Brain pericyte (primary cell): ENCODE results near the gene USP34.
"Not testable (repeated sequence)": the region's sequence is repeated elsewhere in the genome, so short reads cannot be mapped to it uniquely, and the experiment has no call there.

Source experiments
- DNase-seq: peaks from one replicate; pipeline ENCODE4 v3.0.0-alpha.2; 2012; ENCODE audit warnings: low read depth, low spot score

Gene USP34

DNA sequence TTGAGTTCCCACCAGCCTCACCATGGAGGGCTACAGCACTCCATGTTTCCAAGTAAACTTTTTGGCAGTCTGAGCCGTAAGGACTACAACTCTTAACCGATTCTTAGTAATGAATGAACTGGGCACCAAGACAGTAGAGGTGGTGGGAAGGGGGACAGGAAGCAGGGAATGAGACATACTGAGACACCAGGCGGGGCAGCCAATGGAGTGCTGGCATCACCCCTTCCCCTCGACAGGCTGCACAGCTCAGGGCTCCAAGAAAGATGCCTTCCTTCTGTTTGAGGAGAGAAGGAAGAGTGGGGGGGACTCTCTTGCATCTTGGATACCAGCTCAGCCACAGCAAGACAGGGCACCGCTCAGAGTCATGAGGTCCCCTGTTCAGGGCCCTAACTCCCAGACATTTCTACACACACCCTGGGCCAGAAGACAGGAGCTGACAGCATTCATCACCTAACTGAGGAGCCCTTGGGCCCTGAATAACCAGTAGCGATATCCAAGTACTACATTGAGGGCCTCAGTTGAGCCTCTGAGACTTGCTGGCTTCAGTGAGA lies 45.2 kb downstream of the USP34 start:
- DNase-seq: no peak

DNA sequence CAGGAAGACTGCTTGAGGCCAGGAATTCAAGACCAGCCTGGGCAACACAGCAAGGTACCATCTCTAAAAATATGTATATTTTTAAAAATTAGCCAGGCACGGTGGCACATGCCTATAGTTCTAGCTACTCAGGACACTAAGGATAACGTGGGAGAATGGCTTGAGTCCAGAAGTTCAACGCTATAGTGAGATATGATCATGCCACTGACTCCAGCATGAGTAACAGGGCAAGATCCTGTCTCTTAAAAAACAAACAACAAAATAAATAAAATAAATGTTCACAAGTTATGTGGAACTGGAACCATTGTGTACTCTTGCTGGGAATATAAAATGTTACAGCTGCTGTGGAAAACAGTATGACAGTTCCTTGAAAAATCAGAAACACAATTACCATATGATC lies 47.2 kb downstream of the USP34 start:
- DNase-seq: no peak

DNA sequence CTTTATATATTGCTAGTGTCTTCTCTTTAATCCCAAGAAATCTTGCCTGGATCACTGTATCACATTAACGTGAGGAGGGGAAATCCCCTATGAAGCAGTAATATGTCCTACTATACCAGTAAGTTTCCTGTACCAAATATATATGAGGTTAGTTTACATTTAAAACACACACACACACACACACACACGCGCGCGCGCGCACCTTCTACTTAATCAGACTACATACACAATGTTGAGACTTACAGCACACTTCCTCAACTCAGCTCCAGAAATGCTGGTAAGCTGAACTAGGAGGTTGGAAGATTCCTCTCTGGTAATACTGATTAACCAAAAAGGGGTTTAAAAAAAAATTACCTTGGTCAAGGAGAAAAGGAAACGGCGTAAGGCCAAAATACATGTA lies 49.3 kb downstream of the USP34 start:
- DNase-seq: no peak

DNA sequence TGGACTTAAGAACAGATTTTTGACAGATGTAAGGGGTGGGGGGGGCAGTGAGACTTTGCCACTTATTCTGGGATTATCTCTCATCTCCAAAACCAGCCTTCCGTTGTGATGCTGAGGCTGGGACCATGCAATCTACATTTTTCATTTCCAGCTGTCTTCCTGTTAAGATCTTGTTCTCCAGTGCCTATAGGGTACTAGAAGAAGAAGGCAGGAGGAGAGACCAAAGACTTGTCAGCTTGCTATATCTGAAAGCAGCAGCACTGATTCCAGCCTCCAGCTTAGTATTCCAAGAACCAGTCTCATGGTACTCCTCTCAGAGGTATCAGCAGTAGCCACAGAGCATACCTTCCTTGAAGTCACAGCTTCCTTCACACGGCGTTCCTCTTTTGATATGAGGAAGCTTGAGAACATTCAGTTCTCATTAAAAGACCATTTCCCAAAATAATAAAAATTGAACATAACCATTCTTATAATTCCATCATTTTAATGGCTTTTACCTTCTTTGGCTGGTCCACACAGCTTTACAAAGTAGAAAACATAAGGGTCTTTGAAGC lies 49.8 kb downstream of the USP34 start:
- DNase-seq: no peak

DNA sequence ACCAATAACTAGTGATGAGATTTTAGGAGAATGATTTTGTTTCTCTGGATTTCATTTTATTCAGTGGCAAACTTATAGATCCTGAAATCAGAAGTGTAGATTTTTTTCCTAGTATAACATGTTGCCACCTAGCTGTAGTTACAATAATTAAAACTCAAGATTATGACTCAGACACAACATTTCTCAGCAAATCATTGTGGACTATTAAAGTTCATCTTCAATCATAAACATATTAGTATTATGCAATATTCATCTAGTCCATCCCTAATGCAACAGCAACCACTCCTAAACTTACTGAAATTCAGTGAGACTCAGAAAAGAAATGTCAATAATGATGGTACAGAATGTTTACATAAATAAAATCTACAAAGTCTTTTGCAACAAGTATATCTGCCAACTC lies 51.3 kb downstream of the USP34 start:
- no peak for DNase-seq

DNA sequence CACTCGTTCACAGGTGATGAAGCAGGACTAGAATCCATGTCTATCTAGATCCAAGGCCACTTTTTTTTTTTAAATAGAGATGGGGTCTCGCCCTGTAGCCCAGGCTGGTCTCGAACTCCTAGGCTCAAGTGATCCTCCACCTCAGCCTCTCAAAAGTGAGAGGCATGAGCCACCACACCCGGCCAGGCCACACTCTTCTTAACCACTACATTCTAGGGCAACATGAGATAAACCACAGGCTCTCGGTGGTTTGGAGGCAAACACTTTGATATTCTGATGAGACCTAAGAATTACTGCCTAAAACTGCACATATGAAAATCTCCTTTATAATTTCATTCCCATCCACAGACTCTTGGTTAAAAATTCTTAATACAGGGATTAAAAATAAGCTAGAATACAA lies 51.8 kb downstream of the USP34 start:
- DNase-seq: no peak

DNA sequence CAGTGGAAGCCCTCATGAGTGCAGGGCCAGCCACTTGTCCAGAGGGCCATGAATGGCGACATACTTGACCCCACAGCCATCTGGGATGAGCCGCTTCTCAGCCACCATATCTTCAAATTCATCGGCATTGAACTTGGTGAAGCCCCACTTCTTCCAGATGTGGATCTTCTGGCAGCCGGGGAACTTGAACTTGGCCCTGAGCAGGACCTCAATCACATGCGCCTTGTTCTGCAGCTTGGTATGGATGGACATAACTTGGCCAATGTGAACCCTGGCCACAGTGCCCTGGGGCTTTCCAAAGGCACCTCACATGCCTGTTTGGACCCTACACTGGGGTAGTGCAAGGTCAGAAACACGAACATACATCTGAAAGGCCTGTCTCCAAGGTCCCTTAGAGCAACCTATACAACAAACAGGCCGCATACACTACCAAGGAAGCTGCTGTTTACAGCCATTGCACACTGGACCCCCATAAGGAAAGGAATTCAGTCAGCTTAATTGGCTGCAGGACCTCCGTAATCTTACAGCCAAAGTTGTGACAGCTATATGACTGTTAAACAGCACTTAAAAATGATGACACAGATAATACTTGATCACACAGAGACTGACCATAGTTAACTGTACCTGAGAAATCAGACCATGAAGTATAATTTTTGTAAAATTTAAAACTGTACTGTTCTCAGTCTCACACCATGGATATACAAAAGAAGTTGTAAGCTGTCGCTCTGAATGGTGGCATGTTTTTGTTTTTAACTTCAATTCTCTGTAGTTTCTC lies 53.8 kb downstream of the USP34 start:
- no peak for DNase-seq

DNA sequence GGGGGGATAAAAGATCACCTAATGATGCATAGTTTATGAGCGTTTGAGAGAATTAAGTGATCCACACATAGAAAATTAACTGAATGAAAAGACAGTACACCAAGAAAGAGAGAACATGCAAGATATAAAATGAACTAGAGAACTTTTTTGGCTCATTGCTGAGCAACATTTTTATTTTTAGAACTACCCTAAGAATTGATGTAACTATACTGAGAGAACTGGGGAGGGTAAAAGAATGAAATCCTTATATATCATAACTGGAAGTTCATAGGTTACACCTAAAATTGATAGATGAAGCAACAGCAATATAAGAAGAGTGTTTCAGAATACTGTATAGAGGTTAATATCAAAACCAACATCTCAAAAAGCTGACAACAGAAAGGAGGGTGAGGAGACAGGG lies 55.6 kb downstream of the USP34 start:
- no peak for DNase-seq

DNA sequence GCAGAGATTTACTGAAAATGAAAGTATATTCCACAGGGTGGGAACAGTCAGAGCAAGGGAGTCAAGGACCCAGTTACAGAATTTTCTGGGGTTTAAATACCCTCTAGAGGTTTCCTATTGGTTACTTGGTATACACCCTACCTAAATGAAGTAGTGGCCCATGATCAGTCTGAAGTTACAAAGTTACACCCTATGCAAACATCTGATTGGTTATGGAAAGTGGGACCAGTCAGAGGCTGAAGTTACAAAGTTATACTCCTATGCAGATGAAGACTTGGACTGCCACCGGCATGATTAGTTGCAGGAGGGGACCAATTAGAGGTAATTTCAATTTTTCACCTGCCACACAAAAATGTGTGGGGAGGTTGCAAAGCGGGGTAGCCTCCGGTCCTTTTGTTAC lies 56.2 kb downstream of the USP34 start:
- DNase-seq: no peak

DNA sequence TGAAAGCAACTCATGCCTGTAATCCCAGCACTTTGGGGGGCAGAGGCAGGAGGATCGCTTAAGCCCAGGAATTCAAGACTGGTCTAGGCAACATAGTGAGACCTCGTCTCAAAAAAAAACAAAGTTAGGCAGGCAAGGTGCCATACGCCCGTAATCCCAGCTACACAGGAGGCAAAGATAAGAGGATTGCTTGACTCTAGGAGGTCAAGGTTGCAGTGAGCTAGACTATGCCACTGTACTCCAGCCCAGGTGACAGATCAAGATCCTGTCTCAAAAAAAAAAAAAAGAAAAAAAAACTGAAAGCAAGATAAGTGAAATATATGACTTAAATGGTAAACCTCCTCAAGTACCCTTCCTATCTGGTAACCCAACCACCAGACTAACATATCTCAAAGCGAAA lies 59.8 kb downstream of the USP34 start:
- DNase-seq: no peak

DNA sequence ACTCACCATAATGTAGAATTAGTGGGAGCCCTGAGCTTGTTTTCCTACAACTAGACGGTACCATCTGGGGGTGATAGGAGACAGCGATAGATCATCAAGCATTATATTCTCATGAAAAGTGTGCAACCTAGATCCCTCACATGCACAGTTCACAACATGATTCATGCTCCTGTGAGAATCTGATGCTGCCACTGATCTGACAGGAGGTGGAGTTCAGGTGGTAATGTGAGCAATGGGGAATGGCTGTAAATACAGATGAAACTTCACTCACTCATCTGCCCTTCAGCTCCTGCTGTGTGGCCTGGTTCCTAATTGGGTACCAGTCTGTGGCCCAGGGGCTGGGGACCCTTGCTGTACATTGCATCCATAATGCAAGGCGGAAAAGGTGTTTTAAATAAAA lies 60.7 kb downstream of the USP34 start:
- DNase-seq: no peak

DNA sequence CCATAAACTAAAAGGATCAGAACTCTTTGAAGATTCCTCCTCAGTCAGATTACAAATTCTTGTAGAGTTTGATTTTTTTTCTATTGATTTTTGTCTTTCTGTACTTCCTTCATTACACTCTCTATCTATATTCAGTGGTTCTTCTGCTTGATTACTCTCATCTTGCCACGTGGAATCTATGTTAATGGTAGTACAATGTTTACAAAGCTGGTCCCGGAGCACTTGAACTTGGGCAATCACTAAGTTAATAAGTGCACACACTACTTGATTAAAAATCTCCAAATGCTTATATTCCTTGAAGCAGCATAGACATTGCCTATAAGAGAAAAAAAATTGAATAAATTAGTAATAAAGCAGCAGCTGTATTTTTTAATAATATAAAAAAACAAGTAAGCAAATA lies 65.1 kb downstream of the USP34 start:
- no peak for DNase-seq

DNA sequence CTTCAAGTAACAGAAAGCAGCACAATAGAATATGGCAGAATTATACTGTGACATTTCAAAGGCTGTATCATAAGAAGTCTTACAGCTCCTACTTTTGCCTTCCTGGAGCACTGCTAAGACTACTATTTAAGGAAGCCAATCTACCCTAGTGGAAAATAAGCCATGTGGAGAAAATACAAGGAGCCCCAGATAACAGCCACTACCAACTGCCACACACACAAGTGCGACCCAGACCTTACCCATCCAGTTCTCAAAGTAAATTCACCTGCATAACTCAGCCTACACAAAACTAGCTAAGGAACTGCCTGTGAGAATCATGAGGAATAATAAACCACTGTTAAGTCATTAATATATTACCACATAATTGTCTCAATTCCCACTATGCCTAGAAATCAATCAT lies 66.4 kb downstream of the USP34 start:
- no peak for DNase-seq

DNA sequence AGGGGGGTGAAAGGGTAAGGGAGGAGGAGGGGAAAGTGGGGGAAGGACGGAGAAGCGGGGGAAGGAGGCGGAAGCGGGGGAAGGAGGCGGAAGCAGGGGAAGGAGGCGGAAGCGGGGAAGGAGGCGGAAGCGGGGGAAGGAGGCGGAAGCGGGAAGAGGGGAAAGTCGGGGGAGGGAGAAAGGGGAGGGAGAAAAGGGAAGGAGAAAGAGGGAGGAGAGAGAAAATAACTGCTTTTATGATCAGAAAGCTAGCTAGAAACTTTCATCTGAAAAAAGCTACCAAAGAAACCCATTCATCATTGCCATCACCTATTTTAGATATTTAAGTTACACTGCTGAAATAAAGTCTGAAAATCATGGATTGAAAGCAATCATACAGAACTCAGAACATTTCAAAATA lies 72.5 kb downstream of the USP34 start:
- no peak for DNase-seq

DNA sequence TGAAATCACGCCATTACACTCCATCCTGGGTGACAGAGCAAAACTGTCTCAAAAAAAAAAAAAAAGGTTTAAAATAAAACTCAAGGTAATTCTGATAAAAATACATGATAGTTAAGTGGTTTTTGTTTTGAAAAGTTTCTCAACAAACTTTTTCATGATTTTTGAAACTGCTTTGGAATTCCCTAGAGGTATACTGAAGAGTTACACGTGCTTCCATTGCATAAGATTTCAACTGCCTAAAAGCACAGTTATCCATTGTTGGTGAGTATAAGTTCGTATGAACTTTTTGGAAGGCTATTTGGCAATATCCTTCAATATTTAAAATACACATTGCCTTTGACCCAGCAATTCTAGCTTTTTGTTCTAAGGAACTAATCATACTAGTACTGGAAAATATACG lies 74.9 kb downstream of the USP34 start:
- no peak for DNase-seq

DNA sequence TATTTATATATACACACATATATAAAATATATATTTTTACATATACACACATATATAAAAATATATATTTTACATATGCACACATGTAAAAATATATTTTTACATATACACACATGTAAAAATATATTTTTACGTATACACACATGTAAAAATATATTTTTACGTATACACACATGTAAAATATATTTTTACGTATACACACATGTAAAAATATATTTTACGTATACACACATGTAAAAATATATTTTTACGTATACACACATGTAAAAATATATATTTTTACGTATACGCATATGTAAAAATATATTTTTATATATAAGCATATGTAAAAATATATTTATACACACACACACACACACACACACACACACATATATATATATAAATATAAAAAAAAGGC lies 83.3 kb downstream of the USP34 start:
- DNase-seq: not testable (repeated sequence)

DNA sequence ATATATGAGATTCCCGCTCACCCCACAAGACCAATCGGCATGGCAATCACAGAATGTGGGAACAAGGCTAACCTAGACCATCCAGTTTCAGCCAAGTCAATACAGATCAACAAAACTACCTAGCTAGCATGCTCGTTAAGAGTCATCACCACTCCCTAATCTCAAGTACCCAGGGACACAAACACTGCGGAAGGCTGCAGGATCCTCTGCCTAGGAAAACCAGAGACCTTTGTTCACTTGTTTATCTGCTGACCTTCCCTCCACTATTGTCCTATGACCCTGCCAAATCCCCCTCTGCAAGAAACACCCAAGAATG lies 90.0 kb downstream of the USP34 start:
- DNase-seq: not testable (repeated sequence)

DNA sequence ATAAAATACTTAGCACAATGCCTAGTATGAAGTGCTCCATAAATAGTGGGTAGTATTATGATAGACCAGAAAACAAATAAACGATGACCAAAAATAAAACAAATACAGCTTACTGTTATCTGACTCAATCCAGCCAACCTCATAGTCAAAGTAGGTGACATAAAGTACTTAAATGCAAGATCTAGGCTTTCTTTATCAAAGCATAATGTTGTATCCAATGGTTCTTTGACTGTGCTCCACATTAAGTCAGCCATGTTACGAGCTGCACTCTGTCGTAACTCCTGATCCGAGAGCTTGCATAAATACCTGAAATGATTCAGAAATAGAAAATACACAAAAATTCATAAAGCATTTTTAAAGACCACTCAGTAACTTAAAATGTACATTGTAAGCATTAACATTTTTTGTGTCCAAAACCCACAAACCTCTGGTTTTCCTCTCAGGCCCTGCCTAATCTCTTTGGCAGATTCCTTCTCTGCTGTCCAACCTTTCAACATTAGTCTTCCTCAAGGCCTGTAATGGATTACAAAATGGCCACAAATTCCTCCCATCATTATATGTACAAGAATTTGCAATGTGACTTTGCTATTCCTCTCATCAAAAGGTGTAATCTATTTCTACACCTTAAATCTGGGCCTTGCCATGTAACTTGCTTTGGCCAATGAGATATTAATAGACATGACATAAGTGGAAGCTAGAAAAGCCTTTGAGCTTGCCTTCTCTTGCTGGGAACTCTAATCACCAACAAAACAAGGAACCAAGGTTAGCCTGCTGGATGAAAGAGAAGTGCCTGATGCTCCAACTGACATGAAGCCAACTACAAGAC lies 90.6 kb downstream of the USP34 start:
- no peak for DNase-seq

DNA sequence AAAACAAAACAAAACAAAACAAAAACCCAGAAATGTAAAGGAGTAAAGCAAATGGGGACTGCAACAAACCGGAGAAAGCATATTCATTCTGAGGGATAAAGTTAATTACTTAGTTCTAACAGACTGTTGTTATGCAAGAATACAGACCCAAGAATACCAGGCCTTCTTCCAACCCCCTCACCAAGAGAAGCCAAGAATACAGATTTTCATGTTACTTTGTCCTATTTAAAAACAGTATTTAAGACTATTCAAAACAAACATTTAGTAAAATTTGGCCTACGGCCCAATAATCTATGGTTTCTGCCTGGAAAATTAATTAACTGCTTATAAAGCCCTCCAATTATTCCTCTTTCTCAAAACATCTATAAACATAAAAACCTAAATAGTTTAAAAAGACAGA lies 91.4 kb downstream of the USP34 start:
- DNase-seq: no peak

DNA sequence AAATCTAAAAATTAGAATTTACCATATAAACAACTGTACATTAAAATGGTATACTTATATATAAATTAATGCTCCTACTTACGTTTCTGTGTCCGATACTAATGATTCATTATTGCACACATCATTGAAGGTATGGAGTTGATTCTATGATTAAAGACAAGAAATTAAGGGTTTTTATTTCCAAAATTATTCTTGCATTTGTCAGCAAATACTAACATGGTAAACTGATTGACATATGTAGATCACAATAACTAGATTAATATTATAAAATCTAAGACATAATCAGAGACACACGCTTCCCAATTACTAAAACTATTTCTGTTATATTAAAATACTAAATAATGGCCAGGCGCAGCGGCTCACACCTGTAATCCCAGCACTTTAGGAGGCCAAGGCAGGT lies 92.6 kb downstream of the USP34 start:
- DNase-seq: no peak

DNA sequence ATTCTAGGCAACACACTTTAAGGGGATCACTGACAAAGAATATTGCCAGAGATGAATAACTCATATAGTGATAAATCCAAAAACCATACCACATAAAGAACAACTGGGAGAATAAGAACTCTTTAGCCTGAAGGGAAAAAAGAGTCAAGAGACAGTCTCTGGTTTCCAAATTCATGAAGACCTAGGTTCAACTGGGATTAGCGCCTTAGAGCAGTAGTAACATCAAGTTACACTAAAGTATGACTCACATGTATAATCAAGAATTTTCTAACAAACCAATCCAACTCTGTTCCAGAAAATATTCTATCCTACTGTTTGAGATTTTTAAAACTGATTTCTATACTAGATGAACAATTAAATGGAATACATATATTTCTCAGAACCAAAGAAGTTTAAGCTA lies 93.8 kb downstream of the USP34 start:
- no peak for DNase-seq

DNA sequence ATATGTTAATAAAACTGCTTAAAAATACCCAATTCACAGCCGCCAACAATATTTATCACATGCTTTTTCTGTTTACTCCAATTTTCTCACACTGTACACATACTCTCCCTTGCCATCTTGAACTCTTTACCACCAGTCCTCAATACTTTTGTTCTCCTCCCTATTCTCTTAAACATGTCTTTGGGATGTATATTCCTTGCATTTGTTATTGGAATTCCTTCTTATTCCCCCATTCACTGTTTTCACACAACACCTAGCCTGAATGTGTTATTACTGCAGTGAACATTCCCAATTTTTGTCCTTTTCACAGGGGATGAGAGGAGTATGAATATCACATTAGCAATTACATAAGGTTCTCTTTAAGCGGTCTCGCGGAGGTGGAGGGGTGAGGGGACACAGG lies 94.7 kb downstream of the USP34 start:
- DNase-seq: no peak

DNA sequence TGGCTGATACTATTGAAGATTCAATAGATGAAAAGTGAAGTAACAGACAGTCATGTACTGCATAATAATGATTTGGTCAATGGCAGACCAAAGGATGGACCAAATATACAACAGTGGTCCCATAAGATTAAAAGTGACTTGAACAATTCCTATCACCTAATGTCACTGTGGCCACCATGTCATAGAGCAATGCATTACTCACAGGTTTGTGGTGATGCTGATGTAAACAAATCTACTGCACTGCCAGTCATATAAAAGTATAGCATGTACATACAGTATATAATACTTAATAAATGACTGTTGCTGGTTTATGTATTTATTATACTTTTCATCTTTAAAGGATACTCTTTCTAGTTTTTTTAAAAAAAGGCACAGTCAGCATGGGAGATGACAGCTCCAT lies 99.9 kb downstream of the USP34 start:
- DNase-seq: no peak
